ENCODE measurements around the gene ARL1.

DNA sequence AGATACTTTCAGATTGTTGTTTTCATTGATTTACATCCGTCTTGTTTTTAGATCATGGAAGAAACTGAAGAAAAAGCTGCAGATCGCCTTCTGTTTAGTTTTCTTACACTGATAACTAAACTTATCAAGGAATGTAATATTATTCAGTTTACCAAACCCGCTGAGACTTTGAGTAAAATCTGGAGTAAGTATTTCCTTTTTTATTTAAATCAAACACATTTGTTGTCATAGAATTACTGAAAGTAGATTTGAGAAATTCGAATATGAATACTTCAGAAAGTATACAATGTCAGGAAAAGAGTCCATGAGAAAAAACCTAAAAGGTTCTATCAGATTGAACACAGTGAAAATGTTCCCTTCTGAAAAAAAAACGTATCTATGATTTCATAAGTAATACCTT lies 32.0 kb downstream of the ARL1 start:
- no peak for TF ChIP-seq POLR2A (IDR thresholded peaks at IDR 0.05; ENCODE audit: low read depth, low read length)
- TF ChIP-seq, protein P1, sequence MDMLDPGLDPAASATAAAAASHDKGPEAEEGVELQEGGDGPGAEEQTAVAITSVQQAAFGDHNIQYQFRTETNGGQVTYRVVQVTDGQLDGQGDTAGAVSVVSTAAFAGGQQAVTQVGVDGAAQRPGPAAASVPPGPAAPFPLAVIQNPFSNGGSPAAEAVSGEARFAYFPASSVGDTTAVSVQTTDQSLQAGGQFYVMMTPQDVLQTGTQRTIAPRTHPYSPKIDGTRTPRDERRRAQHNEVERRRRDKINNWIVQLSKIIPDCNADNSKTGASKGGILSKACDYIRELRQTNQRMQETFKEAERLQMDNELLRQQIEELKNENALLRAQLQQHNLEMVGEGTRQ (IDR thresholded peaks at IDR 0.05; ENCODE audit: low read depth, low read length) = no peak
- TF ChIP-seq, protein P2, sequence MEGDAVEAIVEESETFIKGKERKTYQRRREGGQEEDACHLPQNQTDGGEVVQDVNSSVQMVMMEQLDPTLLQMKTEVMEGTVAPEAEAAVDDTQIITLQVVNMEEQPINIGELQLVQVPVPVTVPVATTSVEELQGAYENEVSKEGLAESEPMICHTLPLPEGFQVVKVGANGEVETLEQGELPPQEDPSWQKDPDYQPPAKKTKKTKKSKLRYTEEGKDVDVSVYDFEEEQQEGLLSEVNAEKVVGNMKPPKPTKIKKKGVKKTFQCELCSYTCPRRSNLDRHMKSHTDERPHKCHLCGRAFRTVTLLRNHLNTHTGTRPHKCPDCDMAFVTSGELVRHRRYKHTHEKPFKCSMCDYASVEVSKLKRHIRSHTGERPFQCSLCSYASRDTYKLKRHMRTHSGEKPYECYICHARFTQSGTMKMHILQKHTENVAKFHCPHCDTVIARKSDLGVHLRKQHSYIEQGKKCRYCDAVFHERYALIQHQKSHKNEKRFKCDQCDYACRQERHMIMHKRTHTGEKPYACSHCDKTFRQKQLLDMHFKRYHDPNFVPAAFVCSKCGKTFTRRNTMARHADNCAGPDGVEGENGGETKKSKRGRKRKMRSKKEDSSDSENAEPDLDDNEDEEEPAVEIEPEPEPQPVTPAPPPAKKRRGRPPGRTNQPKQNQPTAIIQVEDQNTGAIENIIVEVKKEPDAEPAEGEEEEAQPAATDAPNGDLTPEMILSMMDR (conservative IDR thresholded peaks at IDR 0.05; ENCODE audit: low read depth, low read length) = no peak
